Tibial nerve (tissue), 3 donors: ENCODE measurements around the gene OR51E1.

Experiments used
- CTCF ChIP-seq, 5 experiments: fragments of 200-600 bp in 3 of 5; fragments of 450-650 bp in 2 of 5; sonication (generic) in 3 of 5; IDR thresholded peaks; one replicate each; pipeline ENCODE4 v1.5.1; 2016 to 2019; ENCODE audit warnings: antibody characterized with exemption in 5 of 5, mild to moderate bottlenecking in 3 of 5, moderate library complexity in 2 of 5
- POLR2A ChIP-seq, 2 donors: fragments of 450-650 bp; IDR thresholded peaks; one replicate each; pipeline ENCODE4 v1.6.1; 2017; ENCODE audit warnings: antibody characterized with exemption in 2 of 2, mild to moderate bottlenecking in 2 of 2, moderate library complexity in 2 of 2

- no peak for TF ChIP-seq POLR2A (IDR thresholded peaks at IDR 0.05)
- no peak for TF ChIP-seq CTCF (IDR thresholded peaks at IDR 0.05)
Measured at GRCh38 chr11:4704790-4705334, 61.1 kb downstream of the OR51E1 start.
